ENCODE data around the gene METTL5. TPM values are rescaled to one million over a fixed set of nuclear protein-coding genes. Genes with fewer than 3 reads are reported as not detected.

METTL5 gene
- total RNA-seq, 1 experiment from 2014 or later, result 94.7 TPM

GRCh38 chr2:169860149-169860548 is 35.4 kb upstream of the METTL5 start:
- Histone ChIP-seq H3K18ac (ENCODE audit: insufficient read length, low read depth, low read length) (no peak overlapping the region), H3K27ac (ENCODE audit: insufficient read length, low read depth, low read length) (no peak overlapping the region), H2BK120ac (ENCODE audit: low read depth, low read length, poor library complexity, severe bottlenecking) (no peak overlapping the region), H4K20me1 (ENCODE audit: control insufficient read depth, insufficient read depth, insufficient read length) (no peaks in the 10 kb centered on the region), H4K5ac (ENCODE audit: insufficient read length, low read depth, low read length) (no peak overlapping the region), H2BK12ac (ENCODE audit: insufficient read length, low read depth, low read length) (no peak overlapping the region), H2AFZ (ENCODE audit: low read length) (no peak overlapping the region), H3K4me2 (ENCODE audit: insufficient read depth, insufficient read length, low read length) (no peak overlapping the region), H3K9ac (ENCODE audit: extremely low read depth, insufficient read length, low read length) (no peak overlapping the region), H4K8ac (replicated peaks; ENCODE audit: insufficient read length, low read depth, low read length) (no peak overlapping the region), H3K23ac (ENCODE audit: insufficient read length, low read depth, low read length) (no peak overlapping the region), H4K91ac (ENCODE audit: insufficient read length, low read depth, low read length) (no peak overlapping the region), H3K79me1 (ENCODE audit: insufficient read depth, low read depth, low read length, poor library complexity, severe bottlenecking) (no peaks in the 10 kb centered on the region), H3K4ac (ENCODE audit: low read depth, low read length) (no peak overlapping the region), H3K14ac (ENCODE audit: insufficient read depth, low read length) (no peak overlapping the region), H3K56ac (ENCODE audit: insufficient read length, low read depth, low read length) (no peak overlapping the region), H2BK20ac (ENCODE audit: low read depth, low read length, poor library complexity, severe bottlenecking) (no peak overlapping the region), H2BK15ac (ENCODE audit: low read depth, low read length) (no peak overlapping the region), H2BK5ac (ENCODE audit: insufficient read length, low read length) (no peak overlapping the region), H2AK5ac (ENCODE audit: insufficient read length, low read length) (no peak overlapping the region), H3K23me2 (ENCODE audit: insufficient read length, low read depth, low read length, poor library complexity, severe bottlenecking) (no peaks in the 10 kb centered on the region), H3T11ph (ENCODE audit: low read length) (no peak overlapping the region), H3K79me2 (ENCODE audit: insufficient read depth, low read length) (no peaks in the 10 kb centered on the region), H3K27me3 (ENCODE audit: insufficient read depth, low read length) (no peaks in the 10 kb centered on the region), H3K4me1 (ENCODE audit: insufficient read depth, low read length) (peaks cover 3% of the 10 kb centered on the region; the same call in 1 of the 2 replicates), H3K9me3 (ENCODE audit: control insufficient read depth, low read depth, low read length) (no peaks in the 10 kb centered on the region)
- Mint-ChIP-seq H3K27ac (no peak overlapping the region), H3K4me3 (no peak overlapping the region), H3K36me3 (ENCODE audit: insufficient read depth in 1 of 3, low read depth in 3 of 3) (peaks cover 9 to 17% (median 12%) of the 10 kb centered on the region in 3 experiments; a peak in 6 of 7 replicates), H3K9me3 (peaks cover 12 to 13% of the 10 kb centered on the region in 2 experiments; a peak in 4 of 5 replicates), H3K27me3 (ENCODE audit: low read depth) (no peaks in the 10 kb centered on the region), H3K4me1 (peaks cover 17 to 22% of the 10 kb centered on the region in 2 experiments)
- no peak for DNase-seq
- TF ChIP-seq, protein P1, sequence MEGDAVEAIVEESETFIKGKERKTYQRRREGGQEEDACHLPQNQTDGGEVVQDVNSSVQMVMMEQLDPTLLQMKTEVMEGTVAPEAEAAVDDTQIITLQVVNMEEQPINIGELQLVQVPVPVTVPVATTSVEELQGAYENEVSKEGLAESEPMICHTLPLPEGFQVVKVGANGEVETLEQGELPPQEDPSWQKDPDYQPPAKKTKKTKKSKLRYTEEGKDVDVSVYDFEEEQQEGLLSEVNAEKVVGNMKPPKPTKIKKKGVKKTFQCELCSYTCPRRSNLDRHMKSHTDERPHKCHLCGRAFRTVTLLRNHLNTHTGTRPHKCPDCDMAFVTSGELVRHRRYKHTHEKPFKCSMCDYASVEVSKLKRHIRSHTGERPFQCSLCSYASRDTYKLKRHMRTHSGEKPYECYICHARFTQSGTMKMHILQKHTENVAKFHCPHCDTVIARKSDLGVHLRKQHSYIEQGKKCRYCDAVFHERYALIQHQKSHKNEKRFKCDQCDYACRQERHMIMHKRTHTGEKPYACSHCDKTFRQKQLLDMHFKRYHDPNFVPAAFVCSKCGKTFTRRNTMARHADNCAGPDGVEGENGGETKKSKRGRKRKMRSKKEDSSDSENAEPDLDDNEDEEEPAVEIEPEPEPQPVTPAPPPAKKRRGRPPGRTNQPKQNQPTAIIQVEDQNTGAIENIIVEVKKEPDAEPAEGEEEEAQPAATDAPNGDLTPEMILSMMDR (conservative IDR thresholded peaks at IDR 0.05), result no peak
- no CpG with 5 or more reads among the region's 4 CpGs for WGBS (ENCODE audit: extremely low coverage, insufficient read length, low lambda C conversion rate)

Data from H9 (cell line).